DMS79 (cell line): ENCODE data around the gene DNAJC5G.
"Not testable (repeated sequence)": the region's sequence is repeated elsewhere in the genome, so short reads cannot be mapped to it uniquely, and the experiment has no call there.

Experiments used
- DNase-seq: peaks from one replicate; lab custom pipeline; 2025; lab: John Stamatoyannopoulos, UW

DNAJC5G gene

GRCh38 chr2:27309651-27310050, 34.4 kb downstream of the DNAJC5G start:
- no peak for DNase-seq

GRCh38 chr2:27312152-27312551, 36.9 kb downstream of the DNAJC5G start:
- DNase-seq = no peak

GRCh38 chr2:27313882-27314645, 38.8 kb downstream of the DNAJC5G start:
- no peak for DNase-seq

- DNase-seq = no peak
Measured at GRCh38 chr2:27314709-27315108, 39.5 kb downstream of the DNAJC5G start.

- no peak for DNase-seq
Measured at GRCh38 chr2:27315122-27315521, 39.9 kb downstream of the DNAJC5G start.

GRCh38 chr2:27316655-27317412, 41.6 kb downstream of the DNAJC5G start:
- DNase-seq = peak; percentile 61

- DNase-seq = not testable (repeated sequence)
Measured at GRCh38 chr2:27319839-27320238, 44.6 kb downstream of the DNAJC5G start.

GRCh38 chr2:27320958-27321543, 45.8 kb downstream of the DNAJC5G start:
- no peak for DNase-seq

- no peak for DNase-seq
Measured at GRCh38 chr2:27322301-27322765, 47.1 kb downstream of the DNAJC5G start.

GRCh38 chr2:27322766-27323595, 47.7 kb downstream of the DNAJC5G start, which contains the start of gene MPV17:
MPV17 (minus strand) TSS chr2:27323097; CDS start chr2:27322517, 580 bp downstream.
- peak; percentile 85 for DNase-seq

GRCh38 chr2:27323596-27324285, 48.5 kb downstream of the DNAJC5G start:
- DNase-seq = no peak

- no peak for DNase-seq
Measured at GRCh38 chr2:27324720-27325119, 49.5 kb downstream of the DNAJC5G start.
